HuH-7 (cell line): ENCODE data around the gene PRSS57.
A peak's percentile ranks its signal among the peaks of the same experiment; 100 is the strongest.
"Not testable (repeated sequence)": the region's sequence is repeated elsewhere in the genome, so short reads cannot be mapped to it uniquely, and the experiment has no call there.

Source experiments
- DNase-seq: peaks from one replicate; pipeline ENCODE4 v3.0.0; 2011; ENCODE audit warnings: low spot score

Gene PRSS57

GRCh38 chr19:723247-723646 is 28.0 kb upstream of the PRSS57 start:
- no peak for DNase-seq

- no peak for DNase-seq
Observed at GRCh38 chr19:722553-723101, 27.4 kb upstream of the PRSS57 start.

GRCh38 chr19:720345-721160 is 25.3 kb upstream of the PRSS57 start:
- DNase-seq: no peak

GRCh38 chr19:719636-720344 is 24.5 kb upstream of the PRSS57 start:
- DNase-seq: no peak

- peak; percentile 40 for DNase-seq
Observed at GRCh38 chr19:718991-719512, 23.8 kb upstream of the PRSS57 start.

- no peak for DNase-seq
Observed at GRCh38 chr19:718251-718951, 23.1 kb upstream of the PRSS57 start.

- no peak for DNase-seq
Observed at GRCh38 chr19:715347-715746, 20.1 kb upstream of the PRSS57 start.

GRCh38 chr19:711254-711653 is 16.0 kb upstream of the PRSS57 start:
- DNase-seq: no peak

- DNase-seq: no peak
Observed at GRCh38 chr19:710767-711166, 15.5 kb upstream of the PRSS57 start.

- no peak for DNase-seq
Observed at GRCh38 chr19:709965-710571, 14.8 kb upstream of the PRSS57 start.

GRCh38 chr19:709196-709964 is 14.1 kb upstream of the PRSS57 start:
- no peak for DNase-seq

- DNase-seq: peak; percentile 48
Observed at GRCh38 chr19:708154-709143, 13.2 kb upstream of the PRSS57 start, which contains the start of gene PALM. Gene PALM (plus strand): TSS chr19:708935. CDS start chr19:709147, 212 bp downstream.

- DNase-seq: no peak
Observed at GRCh38 chr19:704447-704741, 9.1 kb upstream of the PRSS57 start.

GRCh38 chr19:703651-704446 is 8.6 kb upstream of the PRSS57 start:
- peak; percentile 82 for DNase-seq

- no peak for DNase-seq
Observed at GRCh38 chr19:703329-703650, 8.0 kb upstream of the PRSS57 start.

- DNase-seq: not testable (repeated sequence)
Observed at GRCh38 chr19:702847-703246, 7.6 kb upstream of the PRSS57 start.

GRCh38 chr19:699885-700284 is 4.6 kb upstream of the PRSS57 start:
- not testable (repeated sequence) for DNase-seq

GRCh38 chr19:698529-698928 is 3.3 kb upstream of the PRSS57 start:
- not testable (repeated sequence) for DNase-seq
